HFF-Myc (cell line): Measurements from ENCODE around the gene PPP2R5C.

Source experiments
- DNase-seq: peaks from one replicate; pipeline ENCODE4 v3.0.0-alpha.2; 2011; ENCODE audit warnings: low read depth; ENCODE audit errors: extremely low read depth
- H3K4me3 ChIP-seq: replicated peaks from 2 replicates; pipeline ENCODE4 v1.5.1; 2011; ENCODE audit warnings: low read depth, mild to moderate bottlenecking, control low read depth, low read length
- TF ChIP-seq, protein P1 (sequence below): IDR thresholded peaks from 2 replicates; pipeline ENCODE4 v1.5.1; 2012; ENCODE audit warnings: mild to moderate bottlenecking, low read depth, low read length, control low read depth; ENCODE audit errors: missing control alignments

The PPP2R5C gene

GRCh38 chr14:101948666-101949216, 187.2 kb downstream of the PPP2R5C start:
- TF ChIP-seq, protein P1, sequence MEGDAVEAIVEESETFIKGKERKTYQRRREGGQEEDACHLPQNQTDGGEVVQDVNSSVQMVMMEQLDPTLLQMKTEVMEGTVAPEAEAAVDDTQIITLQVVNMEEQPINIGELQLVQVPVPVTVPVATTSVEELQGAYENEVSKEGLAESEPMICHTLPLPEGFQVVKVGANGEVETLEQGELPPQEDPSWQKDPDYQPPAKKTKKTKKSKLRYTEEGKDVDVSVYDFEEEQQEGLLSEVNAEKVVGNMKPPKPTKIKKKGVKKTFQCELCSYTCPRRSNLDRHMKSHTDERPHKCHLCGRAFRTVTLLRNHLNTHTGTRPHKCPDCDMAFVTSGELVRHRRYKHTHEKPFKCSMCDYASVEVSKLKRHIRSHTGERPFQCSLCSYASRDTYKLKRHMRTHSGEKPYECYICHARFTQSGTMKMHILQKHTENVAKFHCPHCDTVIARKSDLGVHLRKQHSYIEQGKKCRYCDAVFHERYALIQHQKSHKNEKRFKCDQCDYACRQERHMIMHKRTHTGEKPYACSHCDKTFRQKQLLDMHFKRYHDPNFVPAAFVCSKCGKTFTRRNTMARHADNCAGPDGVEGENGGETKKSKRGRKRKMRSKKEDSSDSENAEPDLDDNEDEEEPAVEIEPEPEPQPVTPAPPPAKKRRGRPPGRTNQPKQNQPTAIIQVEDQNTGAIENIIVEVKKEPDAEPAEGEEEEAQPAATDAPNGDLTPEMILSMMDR = no peak
- no peak for DNase-seq
- peak overlapping the region; percentile 77 for H3K4me3 ChIP-seq

DNA sequence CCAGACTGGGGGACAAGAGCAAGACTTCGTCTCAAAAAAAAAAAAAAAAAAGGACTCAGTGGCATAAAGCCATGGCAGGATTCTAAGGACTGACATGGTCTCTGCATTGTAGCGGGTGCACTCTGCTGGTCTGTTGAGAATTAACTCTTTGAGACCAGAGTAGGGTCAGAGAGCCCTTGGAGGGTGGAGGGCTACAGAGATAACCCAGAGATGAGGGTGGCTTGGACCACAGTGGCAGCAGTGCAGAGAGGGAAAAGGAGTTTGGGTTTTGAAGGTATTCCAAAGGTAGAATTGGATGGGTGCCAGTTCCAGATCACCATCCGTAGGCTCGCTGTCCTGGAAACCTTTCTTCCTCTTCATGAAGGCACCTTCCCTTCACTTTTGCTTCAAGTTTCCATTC, 188.6 kb downstream of the PPP2R5C start:
- no peak for DNase-seq
- H3K4me3 ChIP-seq = no peak overlapping the region
- TF ChIP-seq, protein P1 = no peak

- no peak overlapping the region for H3K4me3 ChIP-seq
- TF ChIP-seq, protein P1 = no peak
- no peak for DNase-seq
These were observed 189.2 kb downstream of the PPP2R5C start for GRCh38 chr14:101950516-101951215.

DNA sequence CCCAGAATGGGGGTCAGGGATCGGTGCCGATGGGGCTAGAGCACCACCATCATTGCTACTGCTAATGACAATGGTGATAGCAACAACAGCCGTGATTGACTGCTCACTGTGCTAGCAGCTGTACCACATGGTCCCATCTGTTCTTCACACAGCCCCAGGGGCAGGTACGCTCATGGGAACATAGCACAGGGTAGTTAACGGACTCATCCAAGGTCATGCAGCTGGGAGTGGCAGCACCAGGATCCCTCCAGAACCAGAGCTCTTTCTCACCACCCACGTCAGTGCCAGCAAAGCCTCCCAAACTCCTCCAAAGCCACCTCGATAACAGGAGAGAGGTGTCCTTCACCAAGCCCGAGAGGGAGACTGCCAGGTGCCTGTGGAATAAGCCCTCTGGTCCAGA, 191.6 kb downstream of the PPP2R5C start:
- no peak for DNase-seq
- TF ChIP-seq, protein P1 = no peak
- no peak overlapping the region for H3K4me3 ChIP-seq

GRCh38 chr14:101954501-101954900, 193.0 kb downstream of the PPP2R5C start:
- TF ChIP-seq, protein P1 = no peak
- DNase-seq = no peak
- no peak overlapping the region for H3K4me3 ChIP-seq

DNA sequence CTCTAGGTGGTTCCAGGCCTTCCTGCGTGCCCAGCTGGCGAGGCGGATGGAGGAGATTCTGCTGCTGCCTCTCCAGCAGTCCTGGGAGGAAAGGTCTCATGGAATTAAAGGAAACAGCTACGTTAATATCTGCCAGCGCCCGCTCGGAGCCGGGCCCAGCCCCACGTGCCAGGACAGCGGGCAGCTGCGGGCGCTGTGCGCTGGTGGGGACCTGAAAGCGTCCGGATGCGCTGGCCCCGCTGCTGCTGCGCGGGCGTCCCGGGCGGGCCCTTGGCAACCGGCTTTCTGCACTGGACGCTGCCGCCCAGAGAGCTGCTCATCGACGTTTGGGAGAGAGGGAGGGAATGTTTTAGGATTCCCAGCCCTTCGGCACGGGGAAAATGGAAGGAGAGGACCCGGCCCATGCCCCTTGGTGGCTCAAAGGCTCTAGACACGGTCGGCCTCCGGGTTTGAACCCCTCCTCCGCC, 194.2 kb downstream of the PPP2R5C start:
- H3K4me3 ChIP-seq = no peak overlapping the region
- DNase-seq = no peak
- TF ChIP-seq, protein P1 = no peak
